IMR-90 (cell line): ENCODE results near the gene NTRK3. TPM values are rescaled to one million over a fixed set of nuclear protein-coding genes. Genes with fewer than 3 reads are reported as not detected.

ENCODE experiments used
- ATAC-seq: fragments of 200-7000 bp; cut with Tn5 transposase; 2 replicates; pipeline ENCODE4 v1.9.1; 2020; ENCODE audit warnings: low read depth, mild to moderate bottlenecking, moderate library complexity
- BruUV-seq: library from RNA; stranded (reverse); fragments of 400-500 nt; replicated peaks from 2 replicates; lab custom pipeline; 2021; lab: Mats Ljungman, UMichigan
- CTCF ChIA-PET: fragments of 300-600 bp; formaldehyde crosslinking; extraction: SDS; loops from one replicate; lab custom pipeline; 2021; ENCODE audit warnings: antibody characterized with exemption; lab: Yijun Ruan, JAX
- POLR2A ChIA-PET: fragments of 300-600 bp; sonication (Branson Sonifier 250); formaldehyde crosslinking; loops from one replicate; lab custom pipeline; 2022; ENCODE audit warnings: antibody characterized with exemption; ENCODE audit not compliant: unreplicated experiment; lab: Charles Lee
- DNase-seq: peaks from one replicate; pipeline ENCODE4 v3.0.0; 2013
- H2AFZ ChIP-seq: replicated peaks from 2 replicates; pipeline ENCODE3; 2013; ENCODE audit warnings: low read length, mild to moderate bottlenecking; ENCODE audit not compliant: poor library complexity
- H2AK5ac ChIP-seq: 2 replicates; pipeline ENCODE4 v1.6.1; 2013; ENCODE audit warnings: low read depth, low read length, inconsistent platforms
- H2AK9ac ChIP-seq: replicated peaks from 2 replicates; pipeline ENCODE3; 2013; ENCODE audit warnings: mild to moderate bottlenecking, low read depth, low read length, moderate library complexity; ENCODE audit not compliant: poor library complexity
- H2BK120ac ChIP-seq: 2 replicates; pipeline ENCODE4 v1.6.1; 2013; ENCODE audit warnings: low read depth, low read length, inconsistent platforms
- H2BK15ac ChIP-seq: 3 replicates; pipeline ENCODE4 v1.6.1; 2013; ENCODE audit warnings: low read depth, low read length, inconsistent platforms
- H2BK20ac ChIP-seq: 2 replicates; pipeline ENCODE4 v1.6.1; 2013; ENCODE audit warnings: low read depth, mild to moderate bottlenecking, inconsistent platforms, low read length, moderate library complexity
- H2BK5ac ChIP-seq: 2 replicates; pipeline ENCODE4 v1.6.1; 2013; ENCODE audit warnings: mild to moderate bottlenecking, low read depth, low read length, inconsistent platforms; ENCODE audit not compliant: poor library complexity, severe bottlenecking
- H3K14ac ChIP-seq: replicated peaks from 2 replicates; pipeline ENCODE4 v1.6.1; 2013; ENCODE audit warnings: low read depth, low read length, inconsistent platforms
- H3K18ac ChIP-seq: 2 replicates; pipeline ENCODE4 v1.6.1; 2013; ENCODE audit warnings: low read depth, low read length, control low read depth
- H3K23ac ChIP-seq: 2 replicates; pipeline ENCODE4 v1.6.1; 2013; ENCODE audit warnings: low read depth, low read length, inconsistent platforms
- H3K27ac ChIP-seq: 2 replicates; pipeline ENCODE4 v1.5.1; 2013; ENCODE audit warnings: mild to moderate bottlenecking, control low read depth, low read length; ENCODE audit not compliant: insufficient read depth
- H3K27me3 ChIP-seq: 2 replicates; pipeline ENCODE4 v1.6.1; 2013; ENCODE audit warnings: low read length; ENCODE audit not compliant: control insufficient read depth, insufficient read depth
- H3K36me3 ChIP-seq: 2 replicates; pipeline ENCODE4 v1.6.1; 2013; ENCODE audit warnings: low read length, mixed read lengths; ENCODE audit not compliant: control insufficient read depth, insufficient read depth
- H3K4ac ChIP-seq: 2 replicates; pipeline ENCODE4 v1.6.1; 2013; ENCODE audit warnings: low read depth, low read length, inconsistent platforms
- H3K4me1 ChIP-seq: 2 replicates; pipeline ENCODE4 v1.6.1; 2013; ENCODE audit warnings: low read length, mixed read lengths; ENCODE audit not compliant: control insufficient read depth, insufficient read depth
- H3K4me2 ChIP-seq: 2 replicates; pipeline ENCODE4 v1.6.1; 2013; ENCODE audit warnings: low read depth, mild to moderate bottlenecking, control low read depth, low read length, moderate library complexity
- H3K4me3 ChIP-seq: 2 replicates; pipeline ENCODE4 v1.5.1; 2013; ENCODE audit warnings: low read depth, mild to moderate bottlenecking, control low read depth, low read length, moderate library complexity; ENCODE audit not compliant: insufficient read depth
- H3K56ac ChIP-seq: 2 replicates; pipeline ENCODE4 v1.6.1; 2013; ENCODE audit warnings: low read length, inconsistent platforms; ENCODE audit not compliant: insufficient read depth; ENCODE audit errors: extremely low read depth
- H3K79me1 ChIP-seq, 2 experiments: 2 replicates each; pipeline ENCODE4 v1.6.1; 2013; ENCODE audit warnings: low read length in 2 of 2, inconsistent platforms in 1 of 2, low read depth in 1 of 2
- H3K9ac ChIP-seq: 2 replicates; pipeline ENCODE4 v1.6.1; 2013; ENCODE audit warnings: low read depth, low read length, control low read depth
- H3K9me1 ChIP-seq: 2 replicates; pipeline ENCODE4 v1.6.1; 2013; ENCODE audit warnings: low read length, inconsistent platforms; ENCODE audit not compliant: insufficient read depth
- H3K9me3 ChIP-seq: 2 replicates; pipeline ENCODE4 v1.6.1; 2013; ENCODE audit warnings: low read length; ENCODE audit not compliant: control insufficient read depth, insufficient read depth
- H4K20me1 ChIP-seq: 2 replicates; pipeline ENCODE4 v1.6.1; 2013; ENCODE audit warnings: low read length, inconsistent platforms; ENCODE audit not compliant: insufficient read depth
- H4K5ac ChIP-seq: 2 replicates; pipeline ENCODE4 v1.6.1; 2013; ENCODE audit warnings: mild to moderate bottlenecking, low read depth, low read length, control low read depth
- H4K8ac ChIP-seq, 2 experiments: 2 replicates each; pipeline ENCODE4 v1.6.1; 2013; ENCODE audit warnings: low read depth in 2 of 2, low read length in 2 of 2, control low read depth in 1 of 2, inconsistent platforms in 1 of 2
- H4K91ac ChIP-seq: 2 replicates; pipeline ENCODE4 v1.6.1; 2013; ENCODE audit warnings: low read depth, low read length, inconsistent platforms; ENCODE audit not compliant: insufficient read depth
- BHLHE40 ChIP-seq: fragments of 150-350 bp; IDR thresholded peaks from 2 replicates; pipeline ENCODE4 v1.6.1; 2016; ENCODE audit warnings: mild to moderate bottlenecking, low read depth, low read length
- CEBPB ChIP-seq: IDR thresholded peaks from 2 replicates; pipeline ENCODE4 v1.6.1; 2012; ENCODE audit warnings: low read depth, low read length, improper control_type of control experiment
- CHD1 ChIP-seq: IDR thresholded peaks from 2 replicates; pipeline ENCODE4 v1.6.1; 2012; ENCODE audit warnings: low read depth, low read length, improper control_type of control experiment
- FOS ChIP-seq: fragments of 150-350 bp; IDR thresholded peaks from 2 replicates; pipeline ENCODE4 v1.6.1; 2016; ENCODE audit warnings: low read depth, low read length
- MAFK ChIP-seq: IDR thresholded peaks from 2 replicates; pipeline ENCODE4 v1.6.1; 2012; ENCODE audit warnings: low read depth, low read length, improper control_type of control experiment
- MAZ ChIP-seq: IDR thresholded peaks from 2 replicates; pipeline ENCODE4 v1.6.1; 2012; ENCODE audit warnings: low read depth, mild to moderate bottlenecking, low read length, improper control_type of control experiment, moderate library complexity, borderline replicate concordance
- MXI1 ChIP-seq: IDR thresholded peaks from 2 replicates; pipeline ENCODE4 v1.6.1; 2012; ENCODE audit warnings: low read depth, mild to moderate bottlenecking, low read length, moderate library complexity, borderline replicate concordance
- NFE2L2 ChIP-seq: fragments of 150-350 bp; IDR thresholded peaks from 2 replicates; pipeline ENCODE4 v1.6.1; 2016; ENCODE audit warnings: low read depth, mild to moderate bottlenecking, low read length
- POLR2A ChIP-seq: IDR thresholded peaks from 2 replicates; pipeline ENCODE4 v1.6.1; 2012; ENCODE audit warnings: mild to moderate bottlenecking, low read depth, low read length
- RAD21 ChIP-seq: IDR thresholded peaks from 2 replicates; pipeline ENCODE4 v1.6.1; 2012; ENCODE audit warnings: low read length, improper control_type of control experiment
- RCOR1 ChIP-seq: IDR thresholded peaks from 2 replicates; pipeline ENCODE4 v1.6.1; 2012; ENCODE audit warnings: mild to moderate bottlenecking, low read length, improper control_type of control experiment; ENCODE audit not compliant: insufficient replicate concordance
- RFX5 ChIP-seq: IDR thresholded peaks from 2 replicates; pipeline ENCODE4 v1.8.0; 2012; ENCODE audit warnings: low read depth, mild to moderate bottlenecking, low read length, moderate library complexity
- SMC3 ChIP-seq: fragments of 150-350 bp; IDR thresholded peaks from 2 replicates; pipeline ENCODE4 v1.6.1; 2016; ENCODE audit warnings: low read depth, mild to moderate bottlenecking, antibody characterized with exemption, low read length, moderate library complexity
- WGBS, 2 experiments: methylation state at CpG; one replicate each; pipeline versions ENCODE4 v1.1.5 to v1.1.7; 2013; ENCODE audit warnings: missing lambda C conversion rate in 2 of 2; ENCODE audit not compliant: insufficient read length in 1 of 2; ENCODE audit errors: extremely low coverage in 2 of 2; 5-methylcytosine and 5-hydroxymethylcytosine counted together
- dilution Hi-C: fragments of 300-500 bp; cut with HindIII; formaldehyde crosslinking; loops from one replicate; pipeline ENCODE4 v1.14.3; 2018; ENCODE audit warnings: low sequenced_read_pairs; ENCODE audit not compliant: unreplicated experiment
- in situ Hi-C: fragments of 300-500 bp; cut with MboI; formaldehyde crosslinking; loops from 3 replicates; pipeline ENCODE4 v1.14.3; 2019; ENCODE audit warnings: low sequenced_read_pairs, inconsistent platforms, mixed read lengths
- intact Hi-C: fragments of 100-400 bp; cut with micrococcal nuclease; formaldehyde crosslinking; loops from 2 replicates; pipeline ENCODE4 v1.10.0; 2022
- polyA plus RNA-seq, 3 experiments: library from polyadenylated mRNA; depleted of rRNA; stranded (reverse); fragments of >200 nt; gene quantifications; 2 replicates each; pipeline ENCODE4 v1.2.3, GENCODE V29; 2012; ENCODE audit warnings: low replicate concordance in 1 of 3
- total RNA-seq: library from RNA; depleted of rRNA; stranded (reverse); fragments of >200 nt; gene quantifications from 2 replicates; pipeline ENCODE4 v1.2.3, GENCODE V29; 2012
- TF ChIP-seq, protein P1 (sequence below): conservative IDR thresholded peaks from 2 replicates; pipeline ENCODE4 v1.5.1; 2012; ENCODE audit warnings: mild to moderate bottlenecking, low read depth, low read length, improper control_type of control experiment
- TF ChIP-seq, protein P2 (sequence below): fragments of 150-350 bp; IDR thresholded peaks from 2 replicates; pipeline ENCODE4 v1.6.1; 2017; ENCODE audit warnings: mild to moderate bottlenecking, antibody characterized with exemption, low read length, low read depth
- TF ChIP-seq, protein P3 (sequence below): fragments of 150-350 bp; IDR thresholded peaks from 2 replicates; pipeline ENCODE4 v1.6.1; 2016; ENCODE audit warnings: low read depth, mild to moderate bottlenecking, low read length, moderate library complexity, borderline replicate concordance

The NTRK3 gene
- total and polyA plus RNA-seq, 2 of the 4 experiments (the other 2 are of a cell fraction): under 0.01 to 0.15 TPM

DNA sequence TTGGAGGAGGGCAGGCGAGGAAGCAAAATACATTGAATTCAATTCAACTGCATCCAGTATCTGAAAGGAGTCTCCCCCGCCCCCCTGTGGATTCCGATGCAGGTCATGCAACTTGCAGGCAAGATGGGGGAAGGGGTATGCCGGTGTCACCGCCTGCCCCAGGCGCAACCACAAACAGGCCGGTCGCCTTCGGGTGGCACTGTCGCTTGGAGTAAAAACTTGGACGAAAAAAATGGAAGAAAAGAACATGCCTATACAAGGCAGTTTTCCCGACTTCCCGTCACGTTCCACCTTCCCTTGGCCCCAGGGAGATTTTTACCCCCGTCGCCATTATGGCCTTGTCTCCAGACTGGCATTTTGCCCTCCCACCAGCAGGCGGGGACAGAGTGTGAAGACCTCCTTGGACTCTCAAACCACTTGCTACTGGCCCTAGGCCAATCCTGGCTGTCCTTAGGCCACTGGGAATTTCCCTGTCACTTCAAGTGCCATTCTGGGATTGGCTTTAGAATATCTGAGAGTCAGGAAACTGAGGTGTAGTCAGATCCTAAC is 1.6 kb upstream of the NTRK3 start:
- H3K23ac ChIP-seq: no peak overlapping the region
- H3K18ac ChIP-seq: no peak overlapping the region
- H2BK15ac ChIP-seq: no peak overlapping the region
- H3K9me1 ChIP-seq: no peaks in the 10 kb centered on the region
- H3K4ac ChIP-seq: no peak overlapping the region
- dilution Hi-C loops (no loop called here), in situ Hi-C loops (loop anchor here (10.0 kb wide), 1 partner anchor 583 kb away; no protein-coding TSS in a partner anchor), intact Hi-C loops (no loop called here)
- peaks cover 43% of the 10 kb centered on the region for H3K27me3 ChIP-seq
- no peak overlapping the region for H3K56ac ChIP-seq
- H3K4me3 ChIP-seq: no peak overlapping the region
- peaks cover 3% of the 10 kb centered on the region; the same call in 1 of the 2 replicates for H3K4me1 ChIP-seq
- DNase-seq: no peak
- ChIA-PET POLR2A (no interaction called here), CTCF (no interaction called here)
- no peak overlapping the region for H2AFZ ChIP-seq
- H4K20me1 ChIP-seq: no peaks in the 10 kb centered on the region
- no peak overlapping the region for H4K5ac ChIP-seq
- H4K91ac ChIP-seq: no peak overlapping the region
- H3K27ac ChIP-seq: no peak overlapping the region
- no peaks in the 10 kb centered on the region for H3K9me3 ChIP-seq
- H2BK120ac ChIP-seq: no peak overlapping the region
- no peak overlapping the region for H2BK5ac ChIP-seq
- no CpG with 5 or more reads among the region's 17 CpGs for WGBS, 2 experiments
- no peak overlapping the region for H4K8ac ChIP-seq
- H3K4me2 ChIP-seq: no peak overlapping the region
- no peak for ATAC-seq
- BruUV-seq: no TSS peak
- no peak for TF ChIP-seq MAFK
- no peak for TF ChIP-seq RFX5
- TF ChIP-seq FOS: no peak
- no peak for TF ChIP-seq POLR2A
- TF ChIP-seq BHLHE40: no peak
- TF ChIP-seq, protein P1, sequence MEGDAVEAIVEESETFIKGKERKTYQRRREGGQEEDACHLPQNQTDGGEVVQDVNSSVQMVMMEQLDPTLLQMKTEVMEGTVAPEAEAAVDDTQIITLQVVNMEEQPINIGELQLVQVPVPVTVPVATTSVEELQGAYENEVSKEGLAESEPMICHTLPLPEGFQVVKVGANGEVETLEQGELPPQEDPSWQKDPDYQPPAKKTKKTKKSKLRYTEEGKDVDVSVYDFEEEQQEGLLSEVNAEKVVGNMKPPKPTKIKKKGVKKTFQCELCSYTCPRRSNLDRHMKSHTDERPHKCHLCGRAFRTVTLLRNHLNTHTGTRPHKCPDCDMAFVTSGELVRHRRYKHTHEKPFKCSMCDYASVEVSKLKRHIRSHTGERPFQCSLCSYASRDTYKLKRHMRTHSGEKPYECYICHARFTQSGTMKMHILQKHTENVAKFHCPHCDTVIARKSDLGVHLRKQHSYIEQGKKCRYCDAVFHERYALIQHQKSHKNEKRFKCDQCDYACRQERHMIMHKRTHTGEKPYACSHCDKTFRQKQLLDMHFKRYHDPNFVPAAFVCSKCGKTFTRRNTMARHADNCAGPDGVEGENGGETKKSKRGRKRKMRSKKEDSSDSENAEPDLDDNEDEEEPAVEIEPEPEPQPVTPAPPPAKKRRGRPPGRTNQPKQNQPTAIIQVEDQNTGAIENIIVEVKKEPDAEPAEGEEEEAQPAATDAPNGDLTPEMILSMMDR: no peak
- TF ChIP-seq CEBPB: no peak
- TF ChIP-seq MAZ: no peak
- no peak for TF ChIP-seq CHD1
- TF ChIP-seq NFE2L2: no peak
- TF ChIP-seq RAD21: no peak
- TF ChIP-seq, protein P2, sequence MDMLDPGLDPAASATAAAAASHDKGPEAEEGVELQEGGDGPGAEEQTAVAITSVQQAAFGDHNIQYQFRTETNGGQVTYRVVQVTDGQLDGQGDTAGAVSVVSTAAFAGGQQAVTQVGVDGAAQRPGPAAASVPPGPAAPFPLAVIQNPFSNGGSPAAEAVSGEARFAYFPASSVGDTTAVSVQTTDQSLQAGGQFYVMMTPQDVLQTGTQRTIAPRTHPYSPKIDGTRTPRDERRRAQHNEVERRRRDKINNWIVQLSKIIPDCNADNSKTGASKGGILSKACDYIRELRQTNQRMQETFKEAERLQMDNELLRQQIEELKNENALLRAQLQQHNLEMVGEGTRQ: no peak
- TF ChIP-seq SMC3: no peak
- no peak for TF ChIP-seq MXI1
- TF ChIP-seq, protein P3, sequence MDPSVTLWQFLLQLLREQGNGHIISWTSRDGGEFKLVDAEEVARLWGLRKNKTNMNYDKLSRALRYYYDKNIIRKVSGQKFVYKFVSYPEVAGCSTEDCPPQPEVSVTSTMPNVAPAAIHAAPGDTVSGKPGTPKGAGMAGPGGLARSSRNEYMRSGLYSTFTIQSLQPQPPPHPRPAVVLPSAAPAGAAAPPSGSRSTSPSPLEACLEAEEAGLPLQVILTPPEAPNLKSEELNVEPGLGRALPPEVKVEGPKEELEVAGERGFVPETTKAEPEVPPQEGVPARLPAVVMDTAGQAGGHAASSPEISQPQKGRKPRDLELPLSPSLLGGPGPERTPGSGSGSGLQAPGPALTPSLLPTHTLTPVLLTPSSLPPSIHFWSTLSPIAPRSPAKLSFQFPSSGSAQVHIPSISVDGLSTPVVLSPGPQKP: no peak
- no peak for TF ChIP-seq RCOR1
- no peak overlapping the region for H3K14ac ChIP-seq
- no peak overlapping the region for H2AK5ac ChIP-seq
- H3K9ac ChIP-seq: no peak overlapping the region
- no peaks in the 10 kb centered on the region for H3K36me3 ChIP-seq
- H2AK9ac ChIP-seq: no peak overlapping the region
- no peak overlapping the region for H2BK20ac ChIP-seq
- H3K79me1 ChIP-seq: no peaks in the 10 kb centered on the region
